ENCODE measurements around the gene LIN52.

Gene LIN52

GRCh38 chr14:74195623-74196022, 110.9 kb downstream of the LIN52 start:
- no peak for DNase-seq

GRCh38 chr14:74198441-74199234, 113.9 kb downstream of the LIN52 start:
- DNase-seq: no peak

DNA sequence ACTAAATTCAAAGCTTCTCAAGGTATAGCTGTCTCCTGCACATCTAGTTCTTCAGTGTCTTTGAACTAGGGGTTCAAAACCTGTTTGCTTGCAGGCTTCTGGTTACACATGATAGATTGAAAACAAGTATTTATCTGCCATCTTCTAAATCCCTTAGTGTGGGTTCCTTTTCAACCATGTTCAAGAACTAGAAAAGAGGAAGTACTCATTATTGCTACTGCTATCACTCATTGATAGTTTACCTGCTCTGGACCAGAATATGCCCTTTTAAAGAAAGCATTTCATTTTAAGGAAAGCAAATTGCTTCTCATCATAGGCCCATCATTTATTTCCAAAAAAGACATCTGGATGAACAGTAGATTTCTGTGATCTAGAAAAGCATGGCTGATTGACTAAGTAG, 117.4 kb downstream of the LIN52 start:
- DNase-seq: no peak

DNA sequence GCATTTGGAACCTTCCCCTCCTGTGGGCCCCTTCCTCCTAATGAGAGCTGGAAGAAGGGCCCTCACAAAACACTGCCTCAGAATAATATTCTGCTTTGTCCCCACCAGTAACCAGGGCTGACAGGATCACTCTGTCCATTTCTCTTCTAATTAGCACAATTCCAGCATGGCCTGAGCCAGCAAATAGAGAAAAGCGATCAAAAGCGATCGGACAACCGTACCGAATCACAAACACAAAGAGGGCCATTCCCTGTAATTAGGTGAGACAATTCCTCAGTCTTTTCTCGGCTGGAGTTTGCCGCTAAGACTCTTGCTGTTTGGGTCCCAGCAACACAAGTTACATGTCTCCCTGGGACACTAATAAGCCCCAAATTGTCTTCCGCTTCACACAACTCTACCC, 118.9 kb downstream of the LIN52 start:
- DNase-seq: no peak

DNA sequence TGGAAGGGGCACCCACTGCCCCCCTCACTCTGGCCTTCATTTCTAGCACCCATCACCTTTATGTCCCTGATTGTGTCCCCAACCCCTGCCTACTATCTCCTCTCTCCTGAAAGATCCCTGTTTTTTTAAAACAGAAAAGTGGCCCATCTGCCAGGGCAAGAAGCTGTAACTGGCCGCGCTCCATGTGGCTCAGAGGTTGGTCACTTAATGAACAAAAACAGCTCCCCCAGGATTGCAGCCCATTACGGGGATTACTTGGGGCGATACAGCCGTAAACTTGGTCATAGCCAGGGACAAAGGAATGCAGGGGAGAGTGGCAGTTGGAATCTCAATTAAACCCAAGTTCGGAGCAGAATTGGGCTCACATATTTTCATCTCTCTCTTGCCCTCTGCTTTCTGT, 119.7 kb downstream of the LIN52 start:
- DNase-seq: no peak

DNA sequence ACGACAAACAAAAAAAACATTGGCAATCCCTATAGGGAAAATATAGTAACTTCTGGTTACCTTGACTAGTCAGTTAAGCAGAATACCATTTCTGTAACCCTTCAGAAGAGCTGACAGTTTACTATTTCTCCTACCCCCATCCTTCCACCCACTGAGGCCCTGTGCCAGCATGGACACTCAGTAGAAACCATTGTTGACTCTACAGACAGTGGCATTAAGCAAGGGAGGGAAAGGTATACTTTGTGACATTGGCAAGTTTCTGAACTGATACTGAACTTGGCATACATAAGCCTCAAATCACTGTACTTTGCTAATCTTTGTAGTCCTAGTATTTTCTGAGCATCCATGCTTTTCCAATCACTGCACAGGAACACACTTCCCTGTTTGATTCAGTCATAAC, 121.1 kb downstream of the LIN52 start:
- no peak for DNase-seq

- no peak for DNase-seq
Observed at GRCh38 chr14:74207943-74208342, 123.2 kb downstream of the LIN52 start.

DNA sequence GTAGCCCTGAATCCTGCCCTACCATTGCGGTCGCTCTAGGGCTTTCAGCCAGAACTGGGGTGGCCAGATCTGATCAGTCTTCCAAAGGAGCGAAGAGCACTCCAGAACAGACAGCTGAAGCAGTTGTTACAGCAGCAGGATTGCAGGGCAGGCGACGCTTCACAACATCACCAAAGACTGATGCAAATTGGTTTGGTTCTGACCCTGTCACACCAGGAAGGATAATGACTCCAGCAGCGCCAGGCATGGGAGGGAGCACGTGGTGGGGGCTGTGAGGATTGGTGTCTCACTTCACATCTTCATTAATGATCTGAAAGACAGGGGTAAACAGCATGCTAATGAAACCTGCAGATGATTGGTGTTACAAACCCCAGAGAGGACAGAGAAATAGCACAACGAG, 123.9 kb downstream of the LIN52 start:
- DNase-seq: no peak

DNA sequence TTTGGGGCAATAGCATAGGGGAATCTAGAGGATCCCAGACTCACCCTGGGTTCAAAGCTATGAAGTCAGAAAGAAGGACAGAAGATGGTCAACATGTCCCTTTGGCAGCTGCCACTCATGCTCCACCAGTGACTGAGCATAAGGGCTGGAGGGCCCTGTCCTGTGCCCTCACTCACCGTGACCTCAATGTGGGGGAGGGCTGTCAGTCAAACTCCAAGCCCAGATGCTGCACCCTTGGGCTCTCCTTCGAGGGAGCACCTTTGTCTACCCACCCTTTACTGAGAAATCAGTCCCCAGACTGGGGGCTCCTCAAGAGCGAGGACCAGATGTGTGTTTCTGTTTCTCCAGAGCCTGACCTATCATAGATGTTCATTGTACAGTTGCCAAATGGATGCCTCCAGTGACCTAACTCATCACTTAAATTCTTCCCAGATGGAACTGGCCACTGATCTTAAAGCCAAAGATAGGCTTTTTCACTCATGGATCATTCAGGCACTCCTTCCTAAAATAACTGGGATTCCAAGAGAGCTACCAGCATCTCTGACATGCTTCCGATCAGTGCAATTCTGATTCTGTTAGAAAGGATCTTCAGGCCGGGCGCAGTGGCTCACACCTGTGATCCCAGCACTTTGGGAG, 127.3 kb downstream of the LIN52 start:
- DNase-seq: no peak

- no peak for DNase-seq
Observed at GRCh38 chr14:74213907-74214803, 129.4 kb downstream of the LIN52 start.

DNA sequence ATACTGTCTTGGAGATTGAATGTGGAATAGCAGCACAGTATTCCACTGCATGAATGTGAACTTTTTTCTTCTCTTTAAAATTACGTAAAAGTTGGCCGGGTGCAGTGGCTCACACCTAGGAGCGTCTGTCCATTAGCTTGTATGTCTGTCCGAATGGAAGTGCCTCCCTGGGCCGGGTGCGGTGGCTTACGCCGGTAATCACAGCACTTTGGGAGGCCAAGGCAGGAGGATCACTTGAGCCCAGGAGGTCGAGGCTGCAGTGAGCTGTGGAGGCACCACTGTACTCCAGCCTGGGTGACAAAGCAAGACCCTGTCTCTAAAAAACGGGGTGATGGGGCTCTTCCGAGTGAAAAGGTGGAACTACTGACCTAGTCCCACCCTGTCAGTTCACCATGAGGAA, 131.9 kb downstream of the LIN52 start:
- no peak for DNase-seq

GRCh38 chr14:74217672-74218448, 133.1 kb downstream of the LIN52 start:
- DNase-seq: peak; percentile 79

GRCh38 chr14:74218462-74218861, 133.7 kb downstream of the LIN52 start:
- no peak for DNase-seq

DNA sequence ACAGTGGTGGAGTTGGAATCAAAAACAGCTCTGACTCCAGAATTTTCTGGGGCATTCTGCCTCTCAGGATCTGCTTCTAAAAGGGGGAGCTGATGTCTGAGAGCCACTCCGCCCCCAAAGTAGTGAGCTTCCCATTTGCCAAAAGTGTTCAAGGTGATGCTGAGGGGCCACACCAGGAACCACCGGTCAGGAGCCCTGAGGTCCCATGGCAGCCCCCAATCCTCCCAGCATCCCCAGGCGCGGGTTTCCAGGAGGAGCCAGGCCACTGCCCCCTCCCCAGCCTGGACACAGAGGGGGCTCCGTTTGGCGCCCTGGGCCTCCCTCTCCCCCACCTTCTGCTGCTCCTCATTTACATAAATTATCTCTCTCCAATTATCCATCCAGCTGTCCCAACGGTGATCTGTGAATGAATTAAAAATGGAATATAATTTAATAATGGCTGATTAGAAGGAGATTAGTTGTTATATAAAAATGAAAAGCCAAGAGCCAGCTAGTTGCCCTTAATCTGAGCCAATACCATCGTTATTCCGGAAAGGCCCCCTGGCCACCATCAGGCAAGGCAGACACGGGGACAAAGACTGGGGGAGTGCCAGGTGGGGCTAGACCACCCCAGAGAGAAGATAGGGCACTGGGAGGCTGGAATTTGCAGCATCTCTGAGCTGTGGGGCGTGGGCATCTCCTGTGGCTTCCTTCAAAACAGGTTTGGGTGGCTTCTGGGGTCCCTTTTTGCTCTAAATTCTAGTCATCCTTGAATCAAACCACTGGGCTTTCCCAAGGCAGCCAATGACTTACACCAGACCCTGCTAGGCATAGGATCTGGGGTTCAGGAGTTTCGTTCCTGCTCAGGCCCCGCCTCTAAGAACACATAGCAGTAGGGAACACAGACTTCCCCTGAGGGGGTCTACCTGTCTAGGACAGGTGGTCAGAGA, 134.8 kb downstream of the LIN52 start:
- DNase-seq: no peak

- no peak for DNase-seq
Observed at GRCh38 chr14:74220991-74221390, 136.2 kb downstream of the LIN52 start.

GRCh38 chr14:74221741-74222140, 137.0 kb downstream of the LIN52 start:
- DNase-seq: no peak

GRCh38 chr14:74223016-74223415, 138.3 kb downstream of the LIN52 start:
- no peak for DNase-seq

- no peak for DNase-seq
Observed at GRCh38 chr14:74231784-74232183, 147.0 kb downstream of the LIN52 start.

- no peak for DNase-seq
Observed at GRCh38 chr14:74235017-74235416, 150.3 kb downstream of the LIN52 start.

DNA sequence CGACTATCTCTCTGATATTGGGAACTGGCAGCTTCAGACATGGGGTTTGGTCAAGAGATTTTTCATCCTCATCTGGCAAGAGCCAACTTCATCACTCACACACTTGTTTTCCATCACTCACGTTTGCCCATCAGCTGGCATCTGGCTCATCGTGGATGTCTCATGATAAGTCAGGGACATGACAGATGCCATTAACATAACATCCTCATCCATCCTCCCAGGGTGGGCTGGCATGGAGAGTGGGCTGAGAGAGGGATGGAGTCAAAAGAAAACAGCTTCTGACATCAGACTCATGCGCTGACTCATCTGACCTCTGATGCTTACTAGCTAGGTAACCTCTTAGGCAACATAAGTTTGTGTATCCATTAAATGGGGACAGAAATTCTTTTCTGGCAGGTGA, 152.7 kb downstream of the LIN52 start:
- no peak for DNase-seq

GRCh38 chr14:74238974-74239847, 154.5 kb downstream of the LIN52 start, which contains the start of gene VSX2:
Gene VSX2 (plus strand): TSS chr14:74239449. CDS start chr14:74239562, 113 bp downstream.
- DNase-seq: no peak

Measured in activated CD8-positive, alpha-beta memory T cell treated with anti-CD3 and anti-CD28 coated beads, Interleukin-2, amount 50 U/mL, for 4 hours (primary cell).